Measurements from ENCODE around the gene AMIGO2.

GRCh38 chr12:47094804-47095203 is 15.0 kb upstream of the AMIGO2 start:
- TF ChIP-seq ZBTB7A (tag by site-specific recombination; IDR thresholded peaks at IDR 0.05; ENCODE audit: low read depth) (no peak), CTCF (tag by site-specific recombination; IDR thresholded peaks at IDR 0.05) (no peak), ZFP37 (tag by site-specific recombination; IDR thresholded peaks at IDR 0.05) (no peak), ATF2 (tag by site-specific recombination; IDR thresholded peaks at IDR 0.05; ENCODE audit: low read depth) (no peak), SP2 (tag by site-specific recombination; IDR thresholded peaks at IDR 0.05) (no peak), MYNN (tag by site-specific recombination; IDR thresholded peaks at IDR 0.05; ENCODE audit: borderline replicate concordance) (no peak)

Measured in HEK293 (cell line).